Stimulated activated CD4-positive, alpha-beta T cell treated with anti-CD3 and anti-CD28 coated beads, Interleukin-1b, Interleukin-23, amount 100 ng/mL, for 24 hours (primary cell): ENCODE data around the gene PPP1R15A.
"Not testable (repeated sequence)": the region's sequence is repeated elsewhere in the genome, so short reads cannot be mapped to it uniquely, and the experiment has no call there.

ENCODE experiments used
- DNase-seq, 4 experiments: peaks; one replicate each; pipeline ENCODE4 v3.0.0-alpha.2; 2020; ENCODE audit warnings: low read depth in 4 of 4, low spot score in 1 of 4

The PPP1R15A gene

DNA sequence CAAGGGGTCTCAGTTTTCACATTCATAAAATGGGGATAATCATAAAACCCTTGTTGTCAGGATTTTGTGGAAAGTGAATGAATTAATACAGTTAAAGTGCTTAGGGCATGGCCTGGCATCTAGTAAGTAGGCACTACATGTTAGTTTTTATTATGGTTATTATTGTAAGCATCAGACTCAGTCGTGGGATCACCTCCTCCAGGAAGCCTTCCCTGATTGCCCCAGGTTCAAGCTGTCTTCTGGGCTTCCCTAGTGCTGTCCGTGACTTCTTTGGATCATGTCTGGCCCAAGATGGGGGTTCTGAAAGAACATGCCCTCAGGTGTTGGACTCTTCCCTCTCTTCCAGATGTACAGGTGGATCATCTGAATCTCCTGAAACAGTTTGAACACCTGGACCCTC, 38.6 kb downstream of the PPP1R15A start:
- no peak for DNase-seq

DNA sequence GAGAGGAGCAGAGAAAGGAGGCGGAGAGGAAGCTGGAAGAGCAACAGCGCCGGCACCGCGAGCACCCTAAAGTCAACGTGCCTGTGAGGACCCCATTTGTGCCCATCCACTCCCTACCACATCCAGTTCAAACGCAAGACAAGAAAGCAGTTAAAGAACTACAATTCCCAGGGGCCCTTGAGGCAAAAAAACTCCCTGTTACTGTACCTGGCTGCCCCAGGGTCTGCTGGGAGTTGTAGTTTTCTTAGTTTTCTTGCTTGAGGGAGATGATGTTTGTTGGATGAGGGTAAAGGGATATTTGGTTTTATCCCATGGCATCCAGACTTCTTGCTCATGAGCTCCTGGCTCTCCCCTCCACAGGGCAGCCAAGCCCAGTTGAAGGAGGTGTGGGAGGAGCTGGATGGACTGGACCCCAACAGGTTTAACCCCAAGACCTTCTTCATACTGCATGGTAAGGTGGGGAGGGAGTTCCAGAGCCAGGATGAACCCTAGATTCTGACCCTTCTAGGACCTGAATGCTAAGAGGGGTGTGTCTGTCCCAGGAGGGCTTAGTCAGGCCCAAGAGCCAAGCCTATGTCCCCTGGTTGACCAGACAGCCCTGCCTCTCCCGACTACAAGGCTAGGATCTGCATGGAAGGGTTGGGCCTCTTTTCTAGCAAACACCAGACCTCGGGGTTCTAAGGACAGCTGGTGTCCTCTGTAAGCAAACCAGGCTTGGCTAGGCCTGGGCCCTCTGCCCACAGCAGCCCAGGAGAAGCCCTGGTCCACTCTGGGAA, 41.1 kb downstream of the PPP1R15A start:
- no peak for DNase-seq

DNA sequence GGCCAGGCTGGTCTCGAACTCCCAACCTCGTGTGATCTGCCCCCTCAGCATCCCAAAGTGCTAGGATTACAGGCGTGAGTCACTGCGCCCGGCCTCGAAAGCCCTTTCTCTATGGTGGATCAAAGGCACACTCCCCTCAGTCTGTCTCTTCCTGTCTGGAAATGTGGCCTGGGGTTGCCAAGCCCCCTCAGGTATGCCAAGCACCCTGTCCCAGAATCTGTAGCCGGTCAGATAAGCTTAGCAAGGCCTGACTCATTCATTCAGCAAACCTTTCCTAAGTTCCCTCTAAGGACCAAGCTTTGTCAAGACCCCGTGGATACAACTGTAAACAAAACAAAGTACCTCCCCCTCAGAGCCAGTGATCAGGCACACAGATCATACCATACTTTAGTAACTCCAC, 42.0 kb downstream of the PPP1R15A start:
- DNase-seq = no peak

DNA sequence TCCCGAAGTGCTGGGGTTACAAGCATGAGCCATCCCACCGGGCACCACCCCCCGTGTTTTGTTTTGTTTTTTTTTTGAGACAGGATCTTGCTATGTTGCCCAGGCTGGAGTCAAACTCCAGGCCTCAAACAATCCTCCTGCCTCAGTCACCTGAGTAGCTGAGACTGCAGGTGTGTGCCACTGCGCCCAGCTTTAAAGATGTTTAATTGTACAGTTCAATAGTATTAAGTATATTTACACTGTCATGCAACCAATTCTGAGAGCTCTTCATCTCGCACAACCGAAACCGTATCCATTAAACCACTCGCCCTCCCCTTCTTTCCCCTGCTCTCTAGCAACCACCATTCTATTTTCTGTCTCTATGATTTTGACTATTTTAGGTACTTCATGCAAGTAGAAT, 43.5 kb downstream of the PPP1R15A start:
- no peak for DNase-seq

DNA sequence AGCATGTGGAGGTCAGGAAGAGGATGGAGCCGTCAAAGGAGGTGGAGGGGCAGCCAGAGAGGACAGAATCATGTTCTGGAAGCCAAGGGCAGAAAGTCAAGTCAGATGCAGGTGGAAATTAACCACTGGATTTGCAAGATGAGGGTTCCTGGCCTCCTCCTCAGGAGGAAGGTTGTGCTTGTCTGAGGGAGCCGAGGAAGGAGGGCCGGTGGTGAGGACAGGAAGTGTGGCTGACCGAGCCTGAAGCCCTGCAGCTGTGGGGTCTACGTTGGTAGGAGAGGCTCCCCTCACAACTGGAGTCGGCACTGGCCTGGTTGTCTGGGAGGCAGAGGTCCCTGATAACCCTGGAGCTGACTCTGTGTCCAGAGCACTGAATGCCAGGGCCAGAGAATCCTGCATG, 45.9 kb downstream of the PPP1R15A start:
- no peak for DNase-seq

DNA sequence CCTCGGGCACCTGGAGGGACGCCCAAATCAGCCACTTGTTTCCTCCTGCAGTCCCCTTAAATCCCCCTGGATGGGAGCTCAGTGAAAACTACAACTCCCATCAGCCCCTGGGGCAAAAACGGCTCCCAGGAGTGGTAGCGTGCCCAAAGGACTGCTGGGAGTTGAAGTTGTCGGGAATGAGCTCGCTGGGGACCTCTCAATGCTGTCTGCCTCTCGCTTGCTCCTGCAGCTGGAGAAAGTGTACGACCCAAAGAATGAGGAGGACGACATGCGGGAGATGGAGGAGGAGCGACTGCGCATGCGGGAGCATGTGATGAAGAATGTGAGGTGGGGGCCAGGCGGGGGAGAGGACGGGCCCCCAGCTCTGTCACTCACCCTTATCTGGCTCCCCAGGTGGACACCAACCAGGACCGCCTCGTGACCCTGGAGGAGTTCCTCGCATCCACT, 46.6 kb downstream of the PPP1R15A start:
- DNase-seq = no peak

DNA sequence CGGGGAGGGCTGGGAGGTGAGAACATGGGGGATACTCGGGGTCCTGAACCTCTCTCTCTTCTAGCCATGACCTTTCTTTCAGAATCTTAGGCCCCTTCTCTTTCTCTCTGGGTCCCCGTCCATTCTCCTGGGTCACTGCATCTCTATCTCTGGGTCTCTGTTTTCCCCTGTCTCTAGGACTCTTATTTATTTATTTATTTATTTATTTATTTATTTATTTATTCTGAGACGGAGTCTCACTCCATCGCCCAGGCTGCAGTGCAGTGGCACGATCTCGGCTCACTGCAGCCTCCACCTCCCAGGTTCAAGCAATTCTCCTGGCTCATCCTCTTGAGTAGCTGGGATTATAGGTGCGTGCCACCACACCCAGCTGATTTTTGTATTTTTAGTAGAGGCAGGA, 47.0 kb downstream of the PPP1R15A start:
- not testable (repeated sequence) for DNase-seq

DNA sequence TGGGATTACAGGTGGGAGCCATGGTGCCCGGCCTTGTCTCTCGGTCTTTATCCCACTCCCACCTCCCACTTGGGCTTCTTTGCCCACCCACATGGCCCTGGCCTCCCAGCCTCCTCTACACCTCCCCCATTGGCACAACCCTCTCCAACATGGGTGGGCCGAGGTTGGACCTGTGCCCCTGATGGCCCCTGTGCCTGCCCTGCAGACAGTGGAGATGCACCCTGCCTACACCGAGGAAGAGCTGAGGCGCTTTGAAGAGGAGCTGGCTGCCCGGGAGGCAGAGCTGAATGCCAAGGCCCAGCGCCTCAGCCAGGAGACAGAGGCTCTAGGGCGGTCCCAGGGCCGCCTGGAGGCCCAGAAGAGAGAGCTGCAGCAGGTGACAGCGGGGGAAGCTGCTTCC, 48.7 kb downstream of the PPP1R15A start:
- DNase-seq = no peak

DNA sequence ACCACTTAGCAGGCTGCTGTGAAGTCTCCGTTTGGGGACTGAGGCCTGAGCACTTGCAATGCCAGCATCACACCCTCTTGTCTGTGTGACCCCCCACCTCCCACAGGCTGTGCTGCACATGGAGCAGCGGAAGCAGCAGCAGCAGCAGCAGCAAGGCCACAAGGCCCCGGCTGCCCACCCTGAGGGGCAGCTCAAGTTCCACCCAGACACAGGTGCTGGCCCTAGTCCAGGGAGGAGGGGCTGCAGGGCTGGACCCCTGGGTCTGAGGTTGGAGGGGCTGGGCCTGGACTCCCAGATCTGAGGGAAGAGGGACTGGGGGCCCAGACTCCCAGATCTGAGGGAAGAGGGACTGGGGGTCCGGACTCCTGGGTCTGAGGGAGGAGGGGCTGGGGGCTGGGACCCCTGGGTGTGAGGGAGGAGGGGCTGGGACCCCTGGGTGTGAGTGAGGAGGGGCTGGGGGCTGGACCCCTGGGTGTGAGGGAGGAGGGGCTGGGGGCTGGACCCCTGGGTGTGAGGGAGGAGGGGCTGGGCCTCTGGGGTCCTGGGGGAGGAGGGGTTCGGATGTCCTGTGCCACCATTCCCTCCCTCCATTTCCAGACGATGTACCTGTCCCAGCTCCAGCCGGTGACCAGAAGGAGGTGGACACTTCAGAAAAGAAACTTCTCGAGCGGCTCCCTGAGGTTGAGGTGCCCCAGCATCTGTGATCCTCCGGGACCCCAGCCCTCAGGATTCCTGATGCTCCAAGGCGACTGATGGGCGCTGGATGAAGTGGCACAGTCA, 49.7 kb downstream of the PPP1R15A start:
- DNase-seq = no peak

DNA sequence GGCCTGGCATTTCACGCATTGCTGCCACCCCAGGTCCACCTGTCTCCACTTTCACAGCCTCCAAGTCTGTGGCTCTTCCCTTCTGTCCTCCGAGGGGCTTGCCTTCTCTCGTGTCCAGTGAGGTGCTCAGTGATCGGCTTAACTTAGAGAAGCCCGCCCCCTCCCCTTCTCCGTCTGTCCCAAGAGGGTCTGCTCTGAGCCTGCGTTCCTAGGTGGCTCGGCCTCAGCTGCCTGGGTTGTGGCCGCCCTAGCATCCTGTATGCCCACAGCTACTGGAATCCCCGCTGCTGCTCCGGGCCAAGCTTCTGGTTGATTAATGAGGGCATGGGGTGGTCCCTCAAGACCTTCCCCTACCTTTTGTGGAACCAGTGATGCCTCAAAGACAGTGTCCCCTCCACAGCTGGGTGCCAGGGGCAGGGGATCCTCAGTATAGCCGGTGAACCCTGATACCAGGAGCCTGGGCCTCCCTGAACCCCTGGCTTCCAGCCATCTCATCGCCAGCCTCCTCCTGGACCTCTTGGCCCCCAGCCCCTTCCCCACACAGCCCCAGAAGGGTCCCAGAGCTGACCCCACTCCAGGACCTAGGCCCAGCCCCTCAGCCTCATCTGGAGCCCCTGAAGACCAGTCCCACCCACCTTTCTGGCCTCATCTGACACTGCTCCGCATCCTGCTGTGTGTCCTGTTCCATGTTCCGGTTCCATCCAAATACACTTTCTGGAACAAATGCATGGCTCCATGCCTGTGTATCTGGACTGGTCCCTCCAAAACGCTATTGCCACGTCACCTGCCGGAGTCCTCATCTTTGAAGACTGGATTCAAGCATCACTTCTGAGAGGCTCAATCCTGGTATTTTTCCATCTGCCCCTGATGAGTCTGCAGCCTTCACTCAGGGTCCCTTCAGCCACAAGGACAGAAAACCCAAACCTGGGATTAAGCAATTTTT, 50.6 kb downstream of the PPP1R15A start:
- no peak for DNase-seq

DNA sequence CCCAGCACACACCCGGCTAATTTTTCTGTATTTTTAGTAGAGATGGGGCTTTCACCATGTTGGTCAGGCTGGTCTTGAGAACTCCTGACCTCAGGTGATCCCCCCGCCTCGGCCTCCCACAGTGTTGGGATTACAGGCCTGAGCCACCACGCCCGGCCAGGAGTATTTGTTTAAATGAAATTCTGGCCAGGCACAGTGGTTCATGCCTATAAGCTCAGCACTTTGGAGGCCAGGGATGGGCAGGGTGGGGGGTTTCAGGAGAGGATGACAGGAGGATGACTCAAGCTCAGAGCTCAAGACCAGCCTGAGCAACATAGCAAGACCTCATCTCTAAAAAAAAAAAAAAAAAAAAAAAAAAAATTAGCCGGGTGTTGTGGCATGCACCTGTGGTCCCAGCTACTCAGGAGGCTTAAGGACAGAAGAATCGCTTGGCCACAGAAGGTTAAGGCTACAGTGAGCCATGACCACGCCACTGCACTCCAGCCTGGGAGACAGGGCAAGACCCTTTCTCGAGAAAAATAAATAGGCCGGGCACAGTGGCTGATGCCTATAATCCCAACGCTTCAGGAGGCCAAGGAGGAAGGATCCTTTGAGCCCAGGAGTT, 53.1 kb downstream of the PPP1R15A start:
- no peak for DNase-seq
